Stimulated activated CD4-positive, alpha-beta T cell treated with anti-CD3 and anti-CD28 coated beads, Interleukin-1b, Interleukin-23, amount 100 ng/mL, for 4 hours (primary cell): ENCODE measurements around the gene SERPINF2.
A peak's percentile ranks its signal among the peaks of the same experiment; 100 is the strongest.
"Not testable (repeated sequence)": the region's sequence is repeated elsewhere in the genome, so short reads cannot be mapped to it uniquely, and the experiment has no call there.

ENCODE experiments used
- DNase-seq, 2 donors: peaks; one replicate each; pipeline ENCODE4 v3.0.0-alpha.2; 2020; ENCODE audit warnings: low read depth in 2 of 2

The SERPINF2 gene

GRCh38 chr17:1762901-1763898 is 20.5 kb downstream of the SERPINF2 start:
- no peak for DNase-seq

DNA sequence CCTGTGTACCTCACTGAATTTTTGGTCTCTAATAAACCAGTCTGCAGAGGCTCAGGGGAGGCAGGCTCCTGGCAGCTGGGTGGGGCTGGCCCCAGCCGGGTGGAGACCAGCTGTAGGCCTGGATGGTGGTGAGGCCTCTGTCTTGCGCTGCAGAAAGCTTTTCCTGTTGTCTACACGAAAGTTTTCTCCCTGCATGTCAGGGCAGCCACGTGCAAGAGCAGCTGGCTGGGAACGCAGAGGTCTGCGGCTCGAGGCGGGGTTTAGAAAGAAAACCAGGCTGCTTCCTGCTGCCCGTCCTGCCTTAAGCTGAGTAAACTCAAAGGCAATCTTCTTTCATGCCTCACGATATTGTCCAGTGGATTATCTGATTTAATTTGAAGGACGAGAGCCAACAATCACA is 21.6 kb downstream of the SERPINF2 start:
- peak; percentile 16 to 28 for DNase-seq

- DNase-seq: not testable (repeated sequence)
Measured at GRCh38 chr17:1764705-1765104, 22.0 kb downstream of the SERPINF2 start.

- no peak for DNase-seq
Measured at GRCh38 chr17:1765576-1765975, 22.9 kb downstream of the SERPINF2 start.

- DNase-seq: no peak
Measured at GRCh38 chr17:1766382-1767135, 23.9 kb downstream of the SERPINF2 start.

- no peak for DNase-seq
Measured at GRCh38 chr17:1767358-1767757, 24.7 kb downstream of the SERPINF2 start.

GRCh38 chr17:1769822-1770477 is 27.3 kb downstream of the SERPINF2 start:
- DNase-seq: no peak

DNA sequence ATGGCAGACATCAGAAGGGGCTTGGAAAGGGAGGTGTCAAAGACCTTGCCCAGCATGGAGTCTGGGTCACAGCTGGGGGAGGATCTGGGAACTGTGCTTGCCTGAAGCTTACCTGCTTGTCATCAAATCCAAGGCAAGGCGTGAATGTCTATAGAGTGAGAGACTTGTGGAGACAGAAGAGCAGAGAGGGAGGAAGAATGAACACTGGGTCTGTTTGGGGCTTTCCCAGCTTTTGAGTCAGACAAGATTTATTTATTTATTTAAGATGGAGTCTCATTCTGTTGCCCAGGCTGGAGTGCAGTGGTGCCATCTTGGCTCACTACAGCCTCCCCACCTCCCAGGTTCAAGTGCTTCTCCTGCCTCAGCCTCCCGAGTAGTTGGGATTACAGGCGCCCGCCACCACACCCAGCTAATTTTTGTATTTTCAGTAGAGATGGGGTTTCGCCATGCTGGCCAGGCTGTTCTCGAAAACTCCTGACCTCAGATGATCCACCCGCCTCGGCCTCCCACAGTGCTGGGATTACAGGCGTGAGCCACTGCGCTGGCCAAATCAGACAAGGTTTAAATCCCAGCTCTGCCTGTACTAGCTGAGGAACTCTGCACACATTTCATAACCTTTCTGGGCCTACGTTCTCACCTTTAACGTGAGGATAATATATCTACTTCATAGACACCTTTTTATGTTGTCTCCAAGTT is 30.5 kb downstream of the SERPINF2 start:
- DNase-seq: not testable (repeated sequence)

- no peak for DNase-seq
Measured at GRCh38 chr17:1773696-1774181, 31.1 kb downstream of the SERPINF2 start.

- no peak for DNase-seq
Measured at GRCh38 chr17:1774390-1775176, 31.9 kb downstream of the SERPINF2 start.

GRCh38 chr17:1776328-1776727 is 33.7 kb downstream of the SERPINF2 start:
- no peak for DNase-seq

DNA sequence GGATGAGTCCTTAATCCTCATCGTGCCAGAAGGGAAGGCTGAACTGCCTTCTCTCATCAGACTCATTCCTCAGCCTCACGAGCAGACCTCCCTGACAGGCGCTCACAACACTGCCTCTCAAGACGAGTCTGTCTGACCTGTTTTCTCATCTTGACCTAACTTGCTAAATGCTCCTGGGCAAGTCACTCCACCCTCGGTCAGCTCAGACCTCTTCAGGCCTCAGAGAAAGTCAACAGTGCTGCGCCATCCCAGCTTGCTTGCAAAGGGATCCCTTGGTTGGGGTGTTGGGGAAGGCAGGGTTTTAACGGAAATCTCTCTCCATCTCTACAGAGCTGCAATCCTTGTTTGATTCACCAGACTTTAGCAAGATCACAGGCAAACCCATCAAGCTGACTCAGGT is 34.2 kb downstream of the SERPINF2 start:
- DNase-seq: no peak

DNA sequence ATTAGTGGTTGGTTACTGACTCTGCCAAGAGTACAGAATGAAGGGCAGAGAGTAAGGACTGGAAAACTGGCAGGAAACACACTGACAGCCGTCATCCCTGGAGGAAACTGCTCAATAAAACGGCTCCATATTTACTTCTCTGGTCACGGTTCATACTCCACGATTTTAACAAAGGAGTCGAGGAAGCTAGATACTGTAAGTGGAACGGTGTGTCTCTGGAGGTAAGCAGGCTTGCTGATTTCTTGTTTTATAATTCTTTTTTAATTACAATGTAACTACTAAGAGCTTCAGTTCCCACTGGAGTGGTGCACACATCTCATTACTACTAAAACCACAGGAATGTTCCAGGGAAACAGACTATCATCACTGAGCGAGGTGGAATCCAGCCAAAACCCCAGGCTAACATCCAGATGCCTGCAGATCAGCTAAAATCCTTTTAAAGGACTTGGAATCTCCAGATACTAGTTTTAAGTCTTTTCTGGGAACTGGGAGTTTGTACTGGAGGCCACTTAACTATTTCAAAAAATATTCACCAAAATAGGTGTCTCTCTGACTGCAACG is 37.0 kb downstream of the SERPINF2 start:
- DNase-seq: no peak

DNA sequence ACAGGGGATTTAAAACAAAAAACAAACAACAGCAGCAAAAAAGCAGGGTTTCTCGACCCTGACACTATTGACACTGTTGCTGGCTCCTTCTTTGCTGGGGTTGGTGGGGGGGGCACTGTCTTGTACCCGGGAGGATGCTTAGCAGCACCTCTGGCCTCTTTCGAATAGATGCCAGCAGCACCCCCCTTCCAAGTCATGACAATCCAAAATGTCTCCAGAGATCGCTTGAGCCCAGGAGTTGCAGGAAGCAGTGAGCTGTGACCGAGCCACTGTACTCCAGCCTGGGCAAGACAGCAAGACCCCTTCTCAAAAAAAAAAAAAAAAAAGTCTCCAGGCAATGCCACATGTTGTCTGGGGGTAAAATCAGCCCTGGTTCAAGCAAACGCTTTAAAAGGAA is 39.5 kb downstream of the SERPINF2 start:
- DNase-seq: no peak

DNA sequence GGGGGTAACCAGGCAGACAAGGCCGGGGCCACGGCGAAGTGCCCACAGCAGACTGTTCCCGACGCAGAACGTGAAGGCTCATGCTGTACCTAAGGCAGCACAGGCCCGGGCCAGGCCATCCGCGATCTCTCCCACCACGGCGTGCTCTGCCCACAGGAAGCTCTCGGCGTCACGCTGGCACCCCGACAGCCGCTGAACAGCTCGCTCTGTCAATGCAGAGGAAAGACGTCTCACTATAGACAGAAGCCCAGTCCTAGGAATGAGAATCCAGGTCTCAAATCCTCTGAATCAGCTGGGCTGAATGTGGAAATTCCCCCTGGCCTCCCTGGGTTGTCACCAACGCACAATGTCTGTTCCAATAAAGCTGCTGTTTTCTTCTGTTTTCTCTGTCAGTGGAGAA is 40.6 kb downstream of the SERPINF2 start:
- no peak for DNase-seq

DNA sequence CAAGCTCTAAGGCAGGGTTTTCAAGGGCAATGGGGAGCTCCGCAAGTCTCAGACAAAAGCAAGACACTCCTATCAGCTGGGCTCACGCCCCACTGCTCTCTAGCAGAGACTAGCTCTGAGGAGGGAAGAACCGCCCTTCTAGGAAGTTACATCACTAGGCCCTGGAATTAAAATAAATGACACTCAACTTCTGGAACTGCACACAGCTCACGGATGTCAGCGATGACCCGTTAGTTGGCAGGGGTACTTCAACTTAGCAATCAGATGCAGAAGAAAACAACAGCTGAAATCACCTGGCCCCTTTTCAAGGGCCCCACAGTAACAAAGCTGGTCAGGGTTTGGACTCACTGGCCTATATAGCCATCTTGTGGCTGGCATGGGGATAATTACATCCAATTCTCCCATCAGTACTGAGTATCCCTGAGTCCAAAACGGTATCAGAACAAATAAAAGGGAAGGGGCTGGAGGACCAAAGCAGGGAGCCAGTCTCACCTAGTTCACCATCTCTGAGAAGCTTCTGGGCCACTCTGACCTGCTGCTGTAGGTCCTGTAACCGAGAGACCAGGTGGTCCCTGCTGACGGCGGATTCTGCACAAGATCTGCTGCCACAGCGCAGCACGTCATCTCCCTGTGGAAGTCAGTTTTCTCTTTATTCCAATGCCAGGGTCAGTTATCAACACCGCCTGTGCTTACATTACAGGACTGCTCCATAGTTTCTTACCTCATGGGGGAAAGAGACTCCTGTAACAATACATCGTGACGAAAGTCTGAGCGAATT is 41.4 kb downstream of the SERPINF2 start:
- no peak for DNase-seq

GRCh38 chr17:1785930-1786329 is 43.3 kb downstream of the SERPINF2 start:
- no peak for DNase-seq

- DNase-seq: no peak
Measured at GRCh38 chr17:1786708-1787107, 44.0 kb downstream of the SERPINF2 start.

DNA sequence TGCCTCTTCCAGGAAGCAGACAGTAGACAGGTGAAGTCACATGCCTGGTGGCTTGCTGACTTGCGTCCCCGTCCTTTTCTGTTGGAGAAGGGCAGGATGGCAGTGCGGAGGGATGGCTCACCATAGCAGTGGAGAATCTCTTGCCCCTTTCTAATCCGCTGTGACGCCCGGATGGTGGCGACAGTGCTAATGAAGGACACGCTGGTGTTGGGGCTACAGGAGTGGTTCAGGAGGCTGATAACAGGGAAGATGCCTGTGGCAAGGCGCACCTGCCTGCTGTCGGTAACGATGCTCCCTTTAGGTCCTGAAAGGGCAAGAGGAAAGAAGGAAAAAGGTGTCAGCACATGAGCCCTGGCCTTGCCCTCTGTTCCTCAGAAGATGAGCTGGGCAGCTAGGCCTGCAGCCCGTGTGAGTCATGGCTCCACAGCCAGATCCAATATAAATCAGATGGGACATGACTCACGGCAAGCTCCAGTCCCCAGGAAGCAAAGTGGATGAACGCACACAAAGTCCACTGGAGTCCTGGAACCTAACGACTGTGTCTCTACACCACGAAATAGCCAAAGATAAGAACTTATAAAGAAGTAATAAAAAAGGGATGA is 44.7 kb downstream of the SERPINF2 start:
- DNase-seq: no peak
